ENCODE data around the gene LRRC14B.

- TF ChIP-seq CTCF (IDR thresholded peaks at IDR 0.05; ENCODE audit: insufficient read depth, low read length) (no peak), POLR2AphosphoS5 (IDR thresholded peaks at IDR 0.05; ENCODE audit: low read depth) (no peak)
These were observed 9.7 kb downstream of the LRRC14B start for GRCh38 chr5:200985-201384.

Data from HL-60 (cell line).